ENCODE results near the gene GRIP2. TPM values are rescaled to one million over a fixed set of nuclear protein-coding genes. Genes with fewer than 3 reads are reported as not detected.

The GRIP2 gene
- total RNA-seq (0.06 TPM in 1 of 2 replicates, not detected in the other), polyA plus RNA-seq (not detected in 2 replicates)

GRCh38 chr3:14539742-14540491, at the start of gene GRIP2:
GRIP2 (minus strand) TSS chr3:14540342; CDS start chr3:14540308, 34 bp downstream.
- Histone ChIP-seq H3K36me3 (no peaks in the 10 kb centered on the region), H3K4me1 (ENCODE audit: low read depth) (no peaks in the 10 kb centered on the region), H3K27me3 (no peaks in the 10 kb centered on the region), H3K4me3 (no peak within 1 kb of the TSS), H3K9me3 (ENCODE audit: low read depth) (no peaks in the 10 kb centered on the region), H3K27ac (no peak within 1 kb of the TSS)
- no peak for TF ChIP-seq CTCF (IDR thresholded peaks at IDR 0.05; ENCODE audit: low read depth, low read length)
- DNase-seq (ENCODE audit: low read depth in 1 of 2, low spot score in 1 of 2): no peak

DNA sequence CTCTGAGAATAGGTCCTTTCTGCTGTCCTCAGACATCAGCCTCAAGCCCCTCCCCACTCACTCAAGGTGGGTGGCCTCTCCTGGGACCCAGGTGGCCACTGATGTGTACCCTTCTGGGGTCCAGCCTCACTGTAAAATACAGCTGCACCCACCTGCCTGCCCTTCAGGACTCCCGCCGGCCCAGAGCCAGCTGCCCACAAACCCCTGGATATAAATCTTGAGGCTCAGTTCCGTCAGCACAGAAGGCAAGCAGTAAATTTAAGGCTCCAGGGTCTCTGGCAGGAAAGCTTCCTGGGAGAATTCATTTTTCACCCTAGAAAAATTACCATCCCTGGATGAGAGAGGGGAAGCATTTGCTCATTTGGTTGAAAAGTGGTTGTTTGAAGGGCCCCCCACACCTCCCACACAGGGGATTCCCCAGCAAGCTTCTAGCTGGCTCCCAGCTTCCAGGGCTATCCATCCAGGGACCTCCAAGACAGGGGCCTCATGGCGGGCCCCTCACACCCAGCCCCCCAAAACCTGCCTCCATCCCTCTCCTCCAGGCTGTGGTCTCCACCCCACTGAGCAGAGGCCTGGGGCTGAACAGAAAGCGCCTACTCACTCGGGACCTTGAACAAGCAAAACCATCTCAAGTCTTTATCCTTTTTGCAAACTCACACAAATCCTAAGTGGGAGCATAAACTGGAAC, 48.4 kb upstream of the GRIP2 start:
- Histone ChIP-seq H3K27ac (no peak overlapping the region), H3K9me3 (ENCODE audit: low read depth) (no peaks in the 10 kb centered on the region)
- no peak for DNase-seq (ENCODE audit: low read depth in 1 of 2, low spot score in 1 of 2)

GRCh38 chr3:14587740-14588360, 47.7 kb upstream of the GRIP2 start:
- peak in 1 of 2 donors; percentile 33 for DNase-seq (ENCODE audit: low read depth in 1 of 2, low spot score in 1 of 2)
- Histone ChIP-seq H3K27ac (no peak overlapping the region), H3K4me1 (ENCODE audit: low read depth) (no peaks in the 10 kb centered on the region)

More for the DNA sequence above, 48.4 kb upstream of the GRIP2 start:
- no peaks in the 10 kb centered on the region for H3K36me3 ChIP-seq
- TF ChIP-seq CTCF (IDR thresholded peaks at IDR 0.05; ENCODE audit: low read depth, low read length): no peak
- H3K27me3 ChIP-seq: no peaks in the 10 kb centered on the region
- H3K4me1 ChIP-seq (ENCODE audit: low read depth): no peaks in the 10 kb centered on the region
- H3K4me3 ChIP-seq: no peak overlapping the region

GRCh38 chr3:14586611-14587010, 46.5 kb upstream of the GRIP2 start:
- DNase-seq (ENCODE audit: low read depth in 1 of 2, low spot score in 1 of 2): no peak
- no peaks in the 10 kb centered on the region for H3K4me1 ChIP-seq (ENCODE audit: low read depth)
- no peak overlapping the region for H3K4me3 ChIP-seq
- no peaks in the 10 kb centered on the region for H3K9me3 ChIP-seq (ENCODE audit: low read depth)
- no peaks in the 10 kb centered on the region for H3K27me3 ChIP-seq
- H3K27ac ChIP-seq: no peak overlapping the region
- no peak for TF ChIP-seq CTCF (IDR thresholded peaks at IDR 0.05; ENCODE audit: low read depth, low read length)
- no peaks in the 10 kb centered on the region for H3K36me3 ChIP-seq

More at GRCh38 chr3:14587740-14588360, 47.7 kb upstream of the GRIP2 start:
- no peaks in the 10 kb centered on the region for H3K27me3 ChIP-seq
- no peaks in the 10 kb centered on the region for H3K36me3 ChIP-seq
- no peaks in the 10 kb centered on the region for H3K9me3 ChIP-seq (ENCODE audit: low read depth)
- TF ChIP-seq CTCF (IDR thresholded peaks at IDR 0.05; ENCODE audit: low read depth, low read length): no peak
- H3K4me3 ChIP-seq: no peak overlapping the region

DNA sequence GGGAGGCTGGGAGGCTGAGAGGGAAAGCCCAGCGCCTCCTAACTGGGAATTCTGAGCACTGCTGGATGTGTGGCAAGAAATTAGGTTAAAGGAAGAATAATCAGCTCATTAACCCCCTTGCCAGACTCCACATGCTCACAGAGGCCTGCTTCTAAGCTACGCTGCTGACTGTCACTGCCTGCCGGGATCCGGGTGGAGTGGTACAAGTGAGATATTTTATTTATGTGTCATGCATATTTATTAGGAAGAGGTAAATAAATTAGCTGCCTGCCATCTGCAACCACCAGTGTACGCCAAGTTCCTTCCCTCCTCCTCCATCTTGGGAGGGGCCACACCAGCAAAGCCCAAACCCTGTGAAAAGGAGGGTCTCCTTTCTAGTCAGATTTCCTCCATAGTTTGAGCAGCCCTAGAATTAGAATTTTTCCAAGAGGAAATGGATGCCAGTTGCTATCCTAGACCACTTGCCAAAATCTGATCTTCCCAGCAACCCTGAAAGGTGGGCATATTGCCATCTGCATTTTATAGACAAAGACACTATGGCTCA, 43.5 kb upstream of the GRIP2 start:
- Histone ChIP-seq H3K27me3 (no peaks in the 10 kb centered on the region), H3K27ac (no peak overlapping the region)
- no peak for TF ChIP-seq CTCF (IDR thresholded peaks at IDR 0.05; ENCODE audit: low read depth, low read length)

More for the DNA sequence above, 43.5 kb upstream of the GRIP2 start:
- Histone ChIP-seq H3K36me3 (no peaks in the 10 kb centered on the region), H3K4me3 (no peak overlapping the region), H3K9me3 (ENCODE audit: low read depth) (no peaks in the 10 kb centered on the region), H3K4me1 (ENCODE audit: low read depth) (no peaks in the 10 kb centered on the region)
- no peak for DNase-seq (ENCODE audit: low read depth in 1 of 2, low spot score in 1 of 2)

Data from cardiac muscle cell (in vitro differentiated cells and primary cell).